ENCODE results near the gene IL20.

The IL20 gene

GRCh38 chr1:206864939-206865671, at the start of gene IL20:
IL20 (plus strand) TSS chr1:206865623; CDS start chr1:206865853, 230 bp downstream.
- Histone ChIP-seq H3K27me3 (ENCODE audit: low read depth, low read length) (peaks cover 71% of the 10 kb centered on the region), H4K20me1 (ENCODE audit: insufficient read depth, low read length) (no peaks in the 10 kb centered on the region), H3K4me1 (ENCODE audit: low read length) (no peaks in the 10 kb centered on the region), H3K36me3 (replicated peaks; ENCODE audit: low read depth, low read length) (no peaks in the 10 kb centered on the region), H2AFZ (ENCODE audit: low read depth, low read length) (no peak within 1 kb of the TSS), H3K9ac (ENCODE audit: low read length) (no peak within 1 kb of the TSS), H3K4me2 (ENCODE audit: low read length) (peak within 1 kb of the TSS; percentile 31), H3K27ac (ENCODE audit: low read length) (no peak within 1 kb of the TSS), H3K9me3 (ENCODE audit: insufficient read depth, low read length) (no peaks in the 10 kb centered on the region), H3K79me2 (ENCODE audit: low read length) (no peaks in the 10 kb centered on the region), H3K4me3 (ENCODE audit: low read length) (no peak within 1 kb of the TSS)
- TF ChIP-seq EZH2phosphoT487 (IDR thresholded peaks at IDR 0.05; ENCODE audit: low read depth): no peak
- TF ChIP-seq CTCF (IDR thresholded peaks at IDR 0.05; ENCODE audit: low read depth, low read length): peak; percentile 96

GRCh38 chr1:206816390-206817287, 48.8 kb upstream of the IL20 start:
- H3K27me3 ChIP-seq (ENCODE audit: low read depth, low read length): no peaks in the 10 kb centered on the region
- H3K27ac ChIP-seq (ENCODE audit: low read length): peak overlapping the region; percentile 69
- peaks cover 6% of the 10 kb centered on the region; the same call in 1 of the 2 replicates for H3K9me3 ChIP-seq (ENCODE audit: insufficient read depth, low read length)
- H3K36me3 ChIP-seq (replicated peaks; ENCODE audit: low read depth, low read length): peaks cover 12% of the 10 kb centered on the region
- H2AFZ ChIP-seq (ENCODE audit: low read depth, low read length): peak overlapping the region; percentile 60; the same call in 1 of the 2 replicates
- H3K4me3 ChIP-seq (ENCODE audit: low read length): peak overlapping the region; percentile 43
- TF ChIP-seq CTCF (IDR thresholded peaks at IDR 0.05; ENCODE audit: low read depth, low read length): no peak
- TF ChIP-seq EZH2phosphoT487 (IDR thresholded peaks at IDR 0.05; ENCODE audit: low read depth): no peak
- H3K4me1 ChIP-seq (ENCODE audit: low read length): peaks cover 46% of the 10 kb centered on the region
- H4K20me1 ChIP-seq (ENCODE audit: insufficient read depth, low read length): no peaks in the 10 kb centered on the region
- H3K4me2 ChIP-seq (ENCODE audit: low read length): peak overlapping the region; percentile 59
- H3K79me2 ChIP-seq (ENCODE audit: low read length): no peaks in the 10 kb centered on the region
- peak overlapping the region; percentile 18; the same call in 1 of the 2 replicates for H3K9ac ChIP-seq (ENCODE audit: low read length)

GRCh38 chr1:206821493-206821892, 43.9 kb upstream of the IL20 start:
- no peak overlapping the region for H3K4me2 ChIP-seq (ENCODE audit: low read length)
- no peaks in the 10 kb centered on the region for H3K79me2 ChIP-seq (ENCODE audit: low read length)
- TF ChIP-seq CTCF (IDR thresholded peaks at IDR 0.05; ENCODE audit: low read depth, low read length) (no peak), EZH2phosphoT487 (IDR thresholded peaks at IDR 0.05; ENCODE audit: low read depth) (no peak)
- no peak overlapping the region for H3K27ac ChIP-seq (ENCODE audit: low read length)
- peaks cover 19% of the 10 kb centered on the region for H3K4me1 ChIP-seq (ENCODE audit: low read length)
- H4K20me1 ChIP-seq (ENCODE audit: insufficient read depth, low read length): no peaks in the 10 kb centered on the region
- no peaks in the 10 kb centered on the region for H3K27me3 ChIP-seq (ENCODE audit: low read depth, low read length)
- H3K36me3 ChIP-seq (replicated peaks; ENCODE audit: low read depth, low read length): no peaks in the 10 kb centered on the region
- no peak overlapping the region for H3K9ac ChIP-seq (ENCODE audit: low read length)
- H3K9me3 ChIP-seq (ENCODE audit: insufficient read depth, low read length): no peaks in the 10 kb centered on the region
- no peak overlapping the region for H3K4me3 ChIP-seq (ENCODE audit: low read length)
- no peak overlapping the region for H2AFZ ChIP-seq (ENCODE audit: low read depth, low read length)

- TF ChIP-seq EZH2phosphoT487 (IDR thresholded peaks at IDR 0.05; ENCODE audit: low read depth): no peak
- no peak for TF ChIP-seq CTCF (IDR thresholded peaks at IDR 0.05; ENCODE audit: low read depth, low read length)
- no peaks in the 10 kb centered on the region for H3K79me2 ChIP-seq (ENCODE audit: low read length)
- H3K4me1 ChIP-seq (ENCODE audit: low read length): peaks cover 8% of the 10 kb centered on the region
- no peak overlapping the region for H3K4me2 ChIP-seq (ENCODE audit: low read length)
- no peak overlapping the region for H2AFZ ChIP-seq (ENCODE audit: low read depth, low read length)
- H3K36me3 ChIP-seq (replicated peaks; ENCODE audit: low read depth, low read length): no peaks in the 10 kb centered on the region
- no peak overlapping the region for H3K9ac ChIP-seq (ENCODE audit: low read length)
- H3K4me3 ChIP-seq (ENCODE audit: low read length): no peak overlapping the region
- H3K27ac ChIP-seq (ENCODE audit: low read length): no peak overlapping the region
- no peaks in the 10 kb centered on the region for H3K9me3 ChIP-seq (ENCODE audit: insufficient read depth, low read length)
- no peaks in the 10 kb centered on the region for H3K27me3 ChIP-seq (ENCODE audit: low read depth, low read length)
- no peaks in the 10 kb centered on the region for H4K20me1 ChIP-seq (ENCODE audit: insufficient read depth, low read length)
Observed at GRCh38 chr1:206823727-206824126, 41.7 kb upstream of the IL20 start.
